ENCODE results near the gene ACOT11.
"Not testable (repeated sequence)": the region's sequence is repeated elsewhere in the genome, so short reads cannot be mapped to it uniquely, and the experiment has no call there.

ACOT11 gene

GRCh38 chr1:54611621-54612020 is 63.6 kb downstream of the ACOT11 start:
- no peak for DNase-seq

GRCh38 chr1:54614024-54614423 is 66.0 kb downstream of the ACOT11 start:
- DNase-seq, result no peak

- no peak for DNase-seq
Observed at GRCh38 chr1:54614563-54614962, 66.5 kb downstream of the ACOT11 start.

- DNase-seq, result no peak
Observed at GRCh38 chr1:54615531-54616279, 67.7 kb downstream of the ACOT11 start.

- DNase-seq, result no peak
Observed at GRCh38 chr1:54619749-54620148, 71.7 kb downstream of the ACOT11 start.

- DNase-seq, result no peak
Observed at GRCh38 chr1:54623216-54624007, 75.4 kb downstream of the ACOT11 start, which contains the start of gene FAM151A. Gene FAM151A (minus strand): TSS chr1:54623525. CDS start chr1:54623395, 130 bp downstream.

- no peak for DNase-seq
Observed at GRCh38 chr1:54624466-54625464, 76.7 kb downstream of the ACOT11 start.

- peak in 1 of 2 experiments; percentile 62 for DNase-seq
Observed at GRCh38 chr1:54627196-54627595, 79.2 kb downstream of the ACOT11 start.

GRCh38 chr1:54635804-54636203 is 87.8 kb downstream of the ACOT11 start:
- DNase-seq, result not testable (repeated sequence)

GRCh38 chr1:54636461-54637446 is 88.7 kb downstream of the ACOT11 start:
- not testable (repeated sequence) for DNase-seq

GRCh38 chr1:54640361-54640760 is 92.3 kb downstream of the ACOT11 start:
- no peak for DNase-seq

- DNase-seq, result no peak
Observed at GRCh38 chr1:54640863-54641836, 93.1 kb downstream of the ACOT11 start, which contains the start of gene MROH7. Gene MROH7 (plus strand): TSS chr1:54641786. CDS start chr1:54652927, 11,141 bp downstream.

GRCh38 chr1:54643736-54644135 is 95.7 kb downstream of the ACOT11 start:
- DNase-seq, result no peak

- DNase-seq, result peak; percentile 39 to 80
Observed at GRCh38 chr1:54645806-54646676, 98.0 kb downstream of the ACOT11 start.

GRCh38 chr1:54649130-54649898 is 101.3 kb downstream of the ACOT11 start:
- no peak for DNase-seq

GRCh38 chr1:54649921-54650320 is 101.9 kb downstream of the ACOT11 start:
- DNase-seq, result no peak

- no peak for DNase-seq
Observed at GRCh38 chr1:54650417-54650816, 102.4 kb downstream of the ACOT11 start.

- DNase-seq, result no peak
Observed at GRCh38 chr1:54651608-54652007, 103.6 kb downstream of the ACOT11 start.
